NB4 (cell line): ENCODE results near the gene OR52I1.

Source experiments
- DNase-seq: peaks from one replicate; pipeline ENCODE4 v3.0.0; 2010; ENCODE audit warnings: low read depth
- H3K4me3 ChIP-seq: one replicate; pipeline ENCODE4 v1.5.1; 2011; ENCODE audit warnings: mild to moderate bottlenecking, low read depth, low read length, moderate library complexity
- MYC ChIP-seq: IDR thresholded peaks from 2 replicates; pipeline ENCODE4 v1.6.1; 2011; ENCODE audit warnings: low read depth, low read length
- POLR2A ChIP-seq: IDR thresholded peaks from 2 replicates; pipeline ENCODE4 v1.6.1; 2011; ENCODE audit warnings: mild to moderate bottlenecking; ENCODE audit not compliant: insufficient read length; ENCODE audit errors: extremely low read depth
- TF ChIP-seq, protein P1 (sequence below): IDR thresholded peaks from 2 replicates; pipeline ENCODE4 v1.6.1; 2011; ENCODE audit warnings: low read depth, low read length
- TF ChIP-seq, protein P2 (sequence below): IDR thresholded peaks from one replicate; pipeline ENCODE4 v1.5.1; 2012; ENCODE audit warnings: low read depth, low read length

OR52I1 gene

DNA sequence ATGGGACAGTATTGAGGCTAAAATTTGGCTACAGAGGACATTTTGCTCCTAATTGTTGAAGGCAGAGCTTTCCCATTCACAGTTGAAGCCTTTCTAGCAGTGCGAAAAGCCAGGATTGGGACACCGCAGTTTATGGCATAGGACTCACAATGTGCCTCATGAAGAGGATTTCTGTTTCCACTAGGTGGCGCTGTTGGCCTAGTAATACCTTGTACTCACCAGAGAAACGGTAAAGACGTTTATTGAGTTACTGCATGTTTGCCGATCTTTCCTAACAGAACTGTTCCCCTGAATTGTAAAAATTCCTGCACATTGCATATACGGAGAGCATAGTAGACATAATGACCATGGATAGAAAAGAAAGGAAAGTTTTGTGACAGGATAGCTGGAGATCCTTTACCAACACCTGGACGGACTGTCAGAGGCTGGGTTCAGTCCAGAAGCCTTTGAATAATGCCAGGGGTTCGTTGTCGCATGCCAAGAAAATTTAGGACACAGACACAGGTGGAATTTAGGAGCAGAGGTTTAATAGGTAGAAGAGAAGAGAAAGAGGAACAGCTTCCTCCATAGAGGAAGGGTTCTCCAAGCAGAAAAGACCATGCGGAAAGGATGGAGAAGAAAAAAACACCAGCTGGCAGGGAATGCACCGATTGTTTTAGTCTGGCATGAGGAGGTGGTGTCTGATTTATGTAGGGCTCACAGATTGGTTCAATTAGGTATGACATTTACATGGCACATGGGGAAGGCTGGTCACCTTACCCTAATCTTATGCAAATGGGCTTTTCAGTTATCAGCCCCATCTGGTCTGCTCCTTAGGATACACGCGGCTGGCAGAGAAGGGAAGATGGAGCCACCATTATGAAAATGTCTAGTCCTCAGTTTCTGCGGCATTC lies 32.6 kb downstream of the OR52I1 start:
- TF ChIP-seq, protein P1, sequence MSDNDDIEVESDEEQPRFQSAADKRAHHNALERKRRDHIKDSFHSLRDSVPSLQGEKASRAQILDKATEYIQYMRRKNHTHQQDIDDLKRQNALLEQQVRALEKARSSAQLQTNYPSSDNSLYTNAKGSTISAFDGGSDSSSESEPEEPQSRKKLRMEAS: no peak
- TF ChIP-seq, protein P2, sequence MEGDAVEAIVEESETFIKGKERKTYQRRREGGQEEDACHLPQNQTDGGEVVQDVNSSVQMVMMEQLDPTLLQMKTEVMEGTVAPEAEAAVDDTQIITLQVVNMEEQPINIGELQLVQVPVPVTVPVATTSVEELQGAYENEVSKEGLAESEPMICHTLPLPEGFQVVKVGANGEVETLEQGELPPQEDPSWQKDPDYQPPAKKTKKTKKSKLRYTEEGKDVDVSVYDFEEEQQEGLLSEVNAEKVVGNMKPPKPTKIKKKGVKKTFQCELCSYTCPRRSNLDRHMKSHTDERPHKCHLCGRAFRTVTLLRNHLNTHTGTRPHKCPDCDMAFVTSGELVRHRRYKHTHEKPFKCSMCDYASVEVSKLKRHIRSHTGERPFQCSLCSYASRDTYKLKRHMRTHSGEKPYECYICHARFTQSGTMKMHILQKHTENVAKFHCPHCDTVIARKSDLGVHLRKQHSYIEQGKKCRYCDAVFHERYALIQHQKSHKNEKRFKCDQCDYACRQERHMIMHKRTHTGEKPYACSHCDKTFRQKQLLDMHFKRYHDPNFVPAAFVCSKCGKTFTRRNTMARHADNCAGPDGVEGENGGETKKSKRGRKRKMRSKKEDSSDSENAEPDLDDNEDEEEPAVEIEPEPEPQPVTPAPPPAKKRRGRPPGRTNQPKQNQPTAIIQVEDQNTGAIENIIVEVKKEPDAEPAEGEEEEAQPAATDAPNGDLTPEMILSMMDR: peak; percentile 57
- TF ChIP-seq POLR2A: no peak
- TF ChIP-seq MYC: no peak
- H3K4me3 ChIP-seq: no peak overlapping the region
- DNase-seq: peak; percentile 79

DNA sequence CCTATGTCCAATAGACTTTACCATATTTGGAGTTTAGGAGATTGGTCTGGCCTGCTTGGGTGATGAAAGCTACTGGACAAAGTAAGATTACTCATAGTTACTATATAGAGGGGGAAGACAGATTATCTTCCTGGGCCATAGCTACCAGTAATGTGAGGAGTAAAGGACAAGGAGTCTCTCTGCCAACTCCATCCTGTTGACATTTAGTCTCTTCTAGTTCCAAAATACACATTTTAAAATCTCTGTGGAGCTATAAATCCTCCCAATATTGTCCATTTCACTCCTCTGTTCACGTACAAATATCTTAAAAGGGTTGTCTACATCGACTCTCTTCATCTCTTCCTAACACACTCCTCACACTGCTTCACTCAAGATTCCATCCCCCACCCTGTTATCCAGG lies 42.3 kb downstream of the OR52I1 start:
- no peak overlapping the region for H3K4me3 ChIP-seq
- DNase-seq: no peak
- no peak for TF ChIP-seq MYC
- TF ChIP-seq, protein P1: no peak
- TF ChIP-seq, protein P2: no peak
- no peak for TF ChIP-seq POLR2A

DNA sequence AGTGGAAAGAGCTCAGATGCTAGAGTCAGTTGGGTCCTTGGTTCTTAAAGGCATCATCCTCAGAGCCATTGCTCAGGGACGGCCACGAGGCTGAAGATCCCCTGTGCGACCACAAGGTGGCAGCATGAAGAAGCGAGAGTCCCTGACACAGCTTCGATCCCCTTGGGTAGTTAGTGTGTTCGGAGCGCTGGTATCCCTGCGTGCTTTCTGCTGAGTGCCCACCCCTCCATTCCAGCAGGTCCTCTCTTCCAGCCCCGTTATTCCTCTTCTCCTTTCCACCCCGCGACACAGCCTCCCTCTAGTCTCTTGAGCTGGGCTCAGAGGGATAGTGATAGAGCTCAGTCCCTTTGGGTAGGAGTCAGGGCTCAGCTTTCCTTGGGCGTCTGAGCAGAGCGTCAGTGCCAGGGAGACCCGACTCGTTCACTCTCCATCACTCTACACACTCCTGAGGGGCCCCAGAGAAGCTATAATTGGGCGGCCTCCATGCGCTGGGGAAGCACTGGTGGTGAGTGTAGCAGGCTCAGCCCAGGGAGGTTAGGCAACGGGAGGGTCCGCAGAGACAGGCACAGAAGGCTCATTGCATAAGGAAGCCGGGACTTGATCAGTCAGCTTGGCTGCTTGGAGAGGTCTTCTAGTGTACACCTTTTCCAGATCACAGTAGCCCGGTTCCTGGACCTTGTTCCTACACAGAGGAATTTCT lies 43.3 kb downstream of the OR52I1 start, which contains the start of gene OR51D1:
Gene OR51D1 (plus strand): TSS at position 516 of the 700 bp plus-strand sequence. CDS start 2,314 bp downstream, outside the sequence.
- TF ChIP-seq, protein P1: peak; percentile 77
- TF ChIP-seq, protein P2: peak; percentile 87
- no peak for TF ChIP-seq POLR2A
- peak; percentile 80 for TF ChIP-seq MYC
- no peak within 1 kb of the TSS for H3K4me3 ChIP-seq
- DNase-seq: peak; percentile 68

DNA sequence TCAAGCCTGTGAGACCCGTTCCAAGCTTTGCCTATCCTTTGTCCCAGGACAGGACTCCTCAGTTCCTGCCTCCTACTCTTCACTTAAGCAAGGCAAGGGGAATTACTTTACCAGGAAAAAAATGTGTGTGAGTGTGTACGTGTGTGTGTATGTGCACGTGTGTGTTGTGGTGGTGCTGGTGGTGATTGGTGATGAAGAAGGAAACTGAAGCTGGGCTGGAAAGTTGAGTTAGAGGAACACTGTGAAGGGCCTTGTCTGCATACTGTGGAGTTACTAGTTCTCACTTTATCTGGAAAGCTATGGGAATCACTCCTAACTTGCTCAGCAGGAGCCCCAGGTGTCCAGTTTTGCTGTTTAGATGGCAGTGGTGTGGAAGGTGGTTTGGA lies 43.8 kb downstream of the OR52I1 start:
- no peak overlapping the region for H3K4me3 ChIP-seq
- no peak for DNase-seq
- TF ChIP-seq, protein P2: no peak
- no peak for TF ChIP-seq MYC
- TF ChIP-seq, protein P1: no peak
- TF ChIP-seq POLR2A: no peak

DNA sequence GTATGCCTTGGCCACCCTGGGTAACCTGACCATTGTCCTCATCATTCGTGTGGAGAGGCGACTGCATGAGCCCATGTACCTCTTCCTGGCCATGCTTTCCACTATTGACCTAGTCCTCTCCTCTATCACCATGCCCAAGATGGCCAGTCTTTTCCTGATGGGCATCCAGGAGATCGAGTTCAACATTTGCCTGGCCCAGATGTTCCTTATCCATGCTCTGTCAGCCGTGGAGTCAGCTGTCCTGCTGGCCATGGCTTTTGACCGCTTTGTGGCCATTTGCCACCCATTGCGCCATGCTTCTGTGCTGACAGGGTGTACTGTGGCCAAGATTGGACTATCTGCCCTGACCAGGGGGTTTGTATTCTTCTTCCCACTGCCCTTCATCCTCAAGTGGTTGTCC lies 46.1 kb downstream of the OR52I1 start:
- H3K4me3 ChIP-seq: no peak overlapping the region
- DNase-seq: no peak
- TF ChIP-seq, protein P1: no peak
- no peak for TF ChIP-seq MYC
- TF ChIP-seq, protein P2: no peak
- TF ChIP-seq POLR2A: no peak
